Kidney epithelial cell (primary cell): ENCODE data around the gene CHST12. TPM values are rescaled to one million over a fixed set of nuclear protein-coding genes. Genes with fewer than 3 reads are reported as not detected.
"Not testable (repeated sequence)": the region's sequence is repeated elsewhere in the genome, so short reads cannot be mapped to it uniquely, and the experiment has no call there.

Source experiments
- DNase-seq: peaks from one replicate; pipeline ENCODE4 v3.0.0-alpha.2; 2010; ENCODE audit warnings: low read depth
- H3K27me3 ChIP-seq: 2 replicates; pipeline ENCODE4 v1.6.0; 2011; ENCODE audit warnings: low read length; ENCODE audit not compliant: control insufficient read depth, insufficient read depth
- H3K36me3 ChIP-seq: 2 replicates; pipeline ENCODE4 v1.5.1; 2011; ENCODE audit warnings: low read length; ENCODE audit not compliant: control insufficient read depth, insufficient read depth
- H3K4me3 ChIP-seq: 2 replicates; pipeline ENCODE4 v1.5.1; 2011; ENCODE audit warnings: low read depth, mild to moderate bottlenecking, control low read depth, low read length
- total RNA-seq: library from RNA; depleted of rRNA; stranded (reverse); fragments of >200 nt; gene quantifications from 2 replicates; pipeline ENCODE4 v1.2.3, GENCODE V29; 2015
- TF ChIP-seq, protein P1 (sequence below): IDR thresholded peaks from 2 replicates; pipeline ENCODE4 v1.5.1; 2011; ENCODE audit warnings: mild to moderate bottlenecking, moderate library complexity, low read length, control low read depth, inconsistent platforms; ENCODE audit not compliant: insufficient read depth, poor library complexity, severe bottlenecking

Gene CHST12
- total RNA-seq, 1 donor from 2014 or later, result 11.6 TPM

GRCh38 chr7:2374401-2374800, 29.0 kb upstream of the CHST12 start:
- Histone ChIP-seq H3K27me3 (no peaks in the 10 kb centered on the region), H3K36me3 (peaks cover 5% of the 10 kb centered on the region), H3K4me3 (no peak overlapping the region)
- TF ChIP-seq, protein P1, sequence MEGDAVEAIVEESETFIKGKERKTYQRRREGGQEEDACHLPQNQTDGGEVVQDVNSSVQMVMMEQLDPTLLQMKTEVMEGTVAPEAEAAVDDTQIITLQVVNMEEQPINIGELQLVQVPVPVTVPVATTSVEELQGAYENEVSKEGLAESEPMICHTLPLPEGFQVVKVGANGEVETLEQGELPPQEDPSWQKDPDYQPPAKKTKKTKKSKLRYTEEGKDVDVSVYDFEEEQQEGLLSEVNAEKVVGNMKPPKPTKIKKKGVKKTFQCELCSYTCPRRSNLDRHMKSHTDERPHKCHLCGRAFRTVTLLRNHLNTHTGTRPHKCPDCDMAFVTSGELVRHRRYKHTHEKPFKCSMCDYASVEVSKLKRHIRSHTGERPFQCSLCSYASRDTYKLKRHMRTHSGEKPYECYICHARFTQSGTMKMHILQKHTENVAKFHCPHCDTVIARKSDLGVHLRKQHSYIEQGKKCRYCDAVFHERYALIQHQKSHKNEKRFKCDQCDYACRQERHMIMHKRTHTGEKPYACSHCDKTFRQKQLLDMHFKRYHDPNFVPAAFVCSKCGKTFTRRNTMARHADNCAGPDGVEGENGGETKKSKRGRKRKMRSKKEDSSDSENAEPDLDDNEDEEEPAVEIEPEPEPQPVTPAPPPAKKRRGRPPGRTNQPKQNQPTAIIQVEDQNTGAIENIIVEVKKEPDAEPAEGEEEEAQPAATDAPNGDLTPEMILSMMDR, result no peak
- no peak for DNase-seq

DNA sequence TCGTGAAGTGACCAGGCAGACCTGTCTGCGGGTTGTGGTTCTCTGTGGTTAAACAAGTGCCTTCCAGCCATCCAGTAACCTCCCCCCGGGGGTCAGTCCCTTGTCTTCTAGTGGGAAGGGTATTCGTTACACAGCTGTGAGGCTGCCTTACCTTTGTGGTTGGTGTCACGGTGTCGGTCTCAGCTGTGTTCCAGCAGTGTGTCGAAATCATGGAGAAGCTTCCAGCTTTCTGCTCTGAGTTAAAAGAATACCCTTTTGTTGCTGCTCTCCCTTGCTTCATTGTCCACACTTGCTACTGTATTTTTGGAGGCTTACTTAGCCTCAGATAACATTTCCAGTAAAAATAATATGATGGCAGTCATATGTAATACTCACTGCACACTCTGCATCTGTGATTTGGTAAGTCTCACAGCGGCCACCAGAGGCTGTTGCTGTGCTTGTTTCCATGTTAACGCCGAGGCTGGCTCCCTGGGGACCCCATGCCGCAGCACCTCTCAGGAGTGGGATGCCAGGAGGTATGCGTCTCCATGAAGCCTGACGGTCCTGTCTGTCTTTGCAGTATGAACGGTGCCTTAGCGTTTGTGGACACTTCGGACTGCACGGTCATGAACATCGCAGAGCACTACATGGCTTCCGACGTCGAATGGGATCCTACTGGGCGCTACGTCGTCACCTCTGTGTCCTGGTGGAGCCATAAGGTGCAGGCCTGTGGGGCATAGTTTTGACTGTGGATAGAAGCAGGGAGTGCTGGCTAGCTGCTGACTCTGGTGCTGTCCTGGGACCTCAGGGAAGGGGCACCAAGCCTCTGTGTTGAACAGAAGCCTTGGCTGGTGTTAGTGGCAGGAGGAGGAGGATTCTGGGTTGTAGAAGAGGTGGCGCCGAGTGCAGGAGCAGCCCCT, 28.3 kb upstream of the CHST12 start:
- Histone ChIP-seq H3K36me3 (peaks cover 5% of the 10 kb centered on the region), H3K4me3 (no peak overlapping the region), H3K27me3 (no peaks in the 10 kb centered on the region)
- TF ChIP-seq, protein P1, result no peak
- no peak for DNase-seq

DNA sequence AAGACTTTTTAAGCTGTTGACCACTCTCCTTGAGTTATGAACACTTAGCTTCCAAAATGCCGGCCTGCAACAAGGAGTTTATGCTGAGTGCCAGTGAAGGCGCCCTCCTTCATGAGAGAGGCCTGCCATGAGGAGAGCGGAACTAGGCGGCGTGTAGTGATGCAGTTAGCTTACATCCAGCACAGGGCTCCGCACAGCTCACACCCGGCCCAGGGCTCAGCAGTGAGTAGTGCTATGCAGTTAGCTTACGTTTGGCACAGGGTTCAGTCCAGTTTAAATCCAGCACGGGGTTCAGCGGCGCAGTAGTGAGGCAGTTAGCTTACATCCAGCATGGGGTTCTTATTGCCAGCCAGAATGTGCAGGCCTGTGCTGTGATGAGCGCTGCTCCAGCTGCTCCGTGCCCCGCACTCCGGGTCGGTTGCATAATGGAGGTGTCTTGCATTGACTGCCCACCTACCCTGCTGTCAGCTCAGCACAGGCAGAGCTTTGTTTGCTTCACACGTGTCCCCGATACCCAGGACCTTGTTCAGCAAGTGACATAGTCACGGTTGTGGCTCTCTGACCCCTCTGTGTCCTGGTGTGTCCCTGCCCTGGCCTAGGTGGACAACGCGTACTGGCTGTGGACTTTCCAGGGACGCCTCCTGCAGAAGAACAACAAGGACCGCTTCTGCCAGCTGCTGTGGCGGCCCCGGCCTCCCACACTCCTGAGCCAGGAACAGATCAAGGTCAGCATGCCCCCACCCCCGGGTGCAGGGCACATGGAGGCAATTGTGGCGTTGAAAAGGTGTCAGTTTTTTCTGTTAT, 26.9 kb upstream of the CHST12 start:
- no peak for DNase-seq
- Histone ChIP-seq H3K27me3 (no peaks in the 10 kb centered on the region), H3K4me3 (no peak overlapping the region), H3K36me3 (peaks cover 5% of the 10 kb centered on the region)
- TF ChIP-seq, protein P1, result no peak

DNA sequence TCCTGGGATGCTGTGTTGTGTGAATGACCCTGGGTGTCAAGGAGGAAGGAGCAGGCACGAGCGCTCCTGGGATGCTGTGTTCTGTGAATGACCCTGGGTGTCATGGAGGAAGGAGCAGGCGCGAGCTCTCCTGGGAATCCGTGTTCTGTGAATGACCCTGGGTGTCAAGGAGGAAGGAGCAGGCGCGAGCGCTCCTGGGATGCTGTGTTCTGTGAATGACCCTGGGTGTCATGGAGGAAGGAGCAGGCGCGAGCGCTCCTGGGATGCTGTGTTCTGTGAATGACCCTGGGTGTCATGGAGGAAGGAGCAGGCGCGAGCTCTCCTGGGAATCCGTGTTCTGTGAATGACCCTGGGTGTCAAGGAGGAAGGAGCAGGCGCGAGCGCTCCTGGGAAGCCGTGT, 25.9 kb upstream of the CHST12 start:
- not testable (repeated sequence) for H3K36me3 ChIP-seq, H3K27me3 ChIP-seq, DNase-seq, H3K4me3 ChIP-seq

- not testable (repeated sequence) for DNase-seq, H3K36me3 ChIP-seq, H3K4me3 ChIP-seq, H3K27me3 ChIP-seq
These were observed 25.3 kb upstream of the CHST12 start for GRCh38 chr7:2378125-2378524.

DNA sequence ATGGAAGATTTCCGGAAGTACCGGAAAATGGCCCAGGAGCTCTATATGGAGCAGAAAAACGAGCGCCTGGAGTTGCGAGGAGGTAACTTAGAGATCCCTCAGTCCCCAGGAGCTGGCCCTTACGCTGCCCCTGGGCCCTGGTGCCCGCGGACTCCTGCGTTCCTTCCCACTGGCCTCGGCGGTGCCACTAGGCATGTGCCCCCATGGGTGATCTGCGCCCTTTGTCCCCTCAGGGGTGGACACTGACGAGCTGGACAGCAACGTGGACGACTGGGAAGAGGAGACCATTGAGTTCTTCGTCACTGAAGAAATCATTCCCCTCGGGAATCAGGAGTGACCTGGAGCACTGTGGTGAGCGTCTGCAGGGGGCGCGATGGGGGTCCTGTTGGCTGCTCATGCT, 24.2 kb upstream of the CHST12 start:
- H3K27me3 ChIP-seq, result no peaks in the 10 kb centered on the region
- peaks cover 4% of the 10 kb centered on the region for H3K36me3 ChIP-seq
- no peak overlapping the region for H3K4me3 ChIP-seq
- TF ChIP-seq, protein P1, result no peak
- no peak for DNase-seq
